GM19372 (cell line): Measurements from ENCODE around the gene DLG2.
"Not testable (repeated sequence)": the region's sequence is repeated elsewhere in the genome, so short reads cannot be mapped to it uniquely, and the experiment has no call there.

ENCODE experiments used
- ATAC-seq: cut with Tn5 transposase; IDR thresholded peaks from one replicate; pipeline ENCODE4 v1.9.1; 2021; ENCODE audit warnings: mild to moderate bottlenecking, low read depth, moderate library complexity; ENCODE audit not compliant: unreplicated experiment

The DLG2 gene

GRCh38 chr11:84819128-84819527, 808.0 kb downstream of the DLG2 start:
- no peak for ATAC-seq

GRCh38 chr11:84817998-84818397, 809.1 kb downstream of the DLG2 start:
- ATAC-seq = no peak

- no peak for ATAC-seq
Observed at GRCh38 chr11:84812471-84812969, 814.6 kb downstream of the DLG2 start.

GRCh38 chr11:84806354-84806753, 820.8 kb downstream of the DLG2 start:
- no peak for ATAC-seq

GRCh38 chr11:84804041-84804440, 823.1 kb downstream of the DLG2 start:
- no peak for ATAC-seq

GRCh38 chr11:84800755-84801346, 826.3 kb downstream of the DLG2 start:
- no peak for ATAC-seq

- no peak for ATAC-seq
Observed at GRCh38 chr11:84799112-84799511, 828.0 kb downstream of the DLG2 start.

GRCh38 chr11:84795698-84796097, 831.4 kb downstream of the DLG2 start:
- ATAC-seq = no peak

GRCh38 chr11:84794663-84795443, 832.3 kb downstream of the DLG2 start:
- ATAC-seq = no peak

- ATAC-seq = no peak
Observed at GRCh38 chr11:84793318-84793717, 833.8 kb downstream of the DLG2 start.

GRCh38 chr11:84790849-84791427, 836.2 kb downstream of the DLG2 start:
- ATAC-seq = no peak

- no peak for ATAC-seq
Observed at GRCh38 chr11:84788220-84788619, 838.9 kb downstream of the DLG2 start.

- not testable (repeated sequence) for ATAC-seq
Observed at GRCh38 chr11:84784158-84784557, 843.0 kb downstream of the DLG2 start.

GRCh38 chr11:84780689-84781293, 846.4 kb downstream of the DLG2 start:
- no peak for ATAC-seq

GRCh38 chr11:84775503-84775902, 851.6 kb downstream of the DLG2 start:
- no peak for ATAC-seq

GRCh38 chr11:84763931-84764330, 863.2 kb downstream of the DLG2 start:
- ATAC-seq = no peak

GRCh38 chr11:84757711-84758110, 869.4 kb downstream of the DLG2 start:
- ATAC-seq = no peak

- no peak for ATAC-seq
Observed at GRCh38 chr11:84751371-84751770, 875.8 kb downstream of the DLG2 start.

GRCh38 chr11:84747871-84748270, 879.3 kb downstream of the DLG2 start:
- no peak for ATAC-seq

- ATAC-seq = no peak
Observed at GRCh38 chr11:84740050-84740449, 887.1 kb downstream of the DLG2 start.

- ATAC-seq = no peak
Observed at GRCh38 chr11:84724256-84724655, 902.9 kb downstream of the DLG2 start.
